ENCODE measurements around the gene SLC17A9. TPM values are rescaled to one million over a fixed set of nuclear protein-coding genes. Genes with fewer than 3 reads are reported as not detected.
"Not testable (repeated sequence)": the region's sequence is repeated elsewhere in the genome, so short reads cannot be mapped to it uniquely, and the experiment has no call there.

SLC17A9 gene
- polyA plus RNA-seq, 12 donors: 0.67 to 14.5 (median 0.86) TPM; not detected in 1

DNA sequence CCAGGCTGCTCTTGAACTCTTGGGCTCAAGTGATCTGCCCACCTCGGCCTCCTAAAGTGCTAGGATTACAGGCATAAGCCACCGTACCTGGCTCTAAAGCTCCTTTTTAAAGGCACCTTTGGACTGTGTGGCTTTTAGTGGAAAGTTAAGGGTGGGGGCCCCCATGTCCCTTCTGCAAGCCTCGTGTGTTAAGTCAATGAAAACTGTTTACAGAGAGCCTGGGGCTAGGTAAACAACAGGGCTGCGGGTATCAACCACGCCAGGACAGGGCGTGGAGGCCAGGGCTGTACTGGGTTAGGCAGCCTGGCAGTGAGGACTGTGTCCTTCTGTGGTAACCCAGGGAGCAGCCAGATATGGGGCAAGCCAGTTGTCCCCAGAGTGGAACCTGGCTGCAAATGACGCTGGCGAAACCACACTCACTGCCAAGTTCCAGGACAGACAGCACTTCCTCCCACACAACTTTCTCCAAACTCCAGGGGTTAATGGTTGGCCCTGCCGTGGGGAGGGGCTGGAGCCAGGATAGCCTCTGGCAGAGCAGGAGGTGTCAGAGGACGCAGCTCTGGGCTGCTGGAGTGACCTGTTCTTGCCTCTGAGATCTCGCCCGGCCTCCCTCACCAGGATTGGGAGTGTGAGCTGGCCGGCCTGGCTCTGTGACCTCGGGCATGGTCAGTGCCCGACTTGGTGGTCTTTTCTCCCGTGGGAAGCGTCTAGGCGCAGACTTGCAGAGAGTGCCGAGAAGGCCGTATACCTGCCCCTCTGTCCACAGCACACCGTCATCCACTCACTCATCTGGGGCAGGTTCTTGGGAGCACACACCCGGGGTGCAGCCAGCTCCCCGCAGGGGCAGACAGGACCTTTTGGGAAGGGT is 3.2 kb downstream of the SLC17A9 start:
- DNase-seq: no peak

DNA sequence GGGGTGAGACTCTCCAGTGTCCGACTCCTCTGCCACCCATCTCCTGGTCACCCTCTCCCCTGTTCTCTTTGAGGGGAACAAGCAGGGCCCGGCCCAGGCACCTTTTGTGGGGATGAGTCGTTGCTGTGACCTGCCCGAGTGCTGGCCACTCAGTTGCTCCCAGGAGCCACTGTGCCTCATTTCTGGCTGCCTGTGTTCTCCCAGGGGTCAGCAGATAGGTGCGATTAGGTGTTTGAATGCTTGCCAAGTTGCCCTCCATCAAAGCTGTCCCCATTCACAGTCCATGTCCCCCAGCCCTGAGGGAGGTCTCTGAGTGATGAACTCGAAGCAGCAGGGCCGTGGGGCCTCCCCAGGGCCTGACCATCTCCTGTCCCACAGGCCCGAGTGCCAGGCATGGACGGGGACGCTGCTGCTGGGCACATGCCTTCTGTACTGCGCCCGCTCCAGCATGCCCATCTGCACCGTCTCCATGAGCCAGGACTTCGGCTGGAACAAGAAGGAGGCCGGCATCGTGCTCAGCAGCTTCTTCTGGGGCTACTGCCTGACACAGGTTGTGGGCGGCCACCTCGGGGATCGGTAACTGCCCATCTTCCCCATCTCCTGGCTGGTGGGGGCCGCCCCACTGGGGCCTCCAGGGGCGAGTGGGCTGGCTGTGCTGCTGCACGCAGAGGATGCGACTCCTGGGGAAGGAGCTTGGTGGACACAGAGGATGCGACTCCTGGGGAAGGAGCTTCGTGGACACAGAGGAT is 4.1 kb downstream of the SLC17A9 start:
- DNase-seq: no peak

GRCh38 chr20:62957136-62958117 is 4.9 kb downstream of the SLC17A9 start:
- DNase-seq: no peak

GRCh38 chr20:62958388-62959100 is 6.0 kb downstream of the SLC17A9 start:
- no peak for DNase-seq

- DNase-seq: no peak
Measured at GRCh38 chr20:62959101-62959971, 6.8 kb downstream of the SLC17A9 start.

- no peak for DNase-seq
Measured at GRCh38 chr20:62959998-62960436, 7.5 kb downstream of the SLC17A9 start.

- not testable (repeated sequence) for DNase-seq
Measured at GRCh38 chr20:62960446-62961309, 8.2 kb downstream of the SLC17A9 start.

GRCh38 chr20:62961310-62961783 is 8.8 kb downstream of the SLC17A9 start:
- DNase-seq: no peak

- no peak for DNase-seq
Measured at GRCh38 chr20:62961799-62962198, 9.3 kb downstream of the SLC17A9 start.

- DNase-seq: no peak
Measured at GRCh38 chr20:62962221-62962879, 9.8 kb downstream of the SLC17A9 start.

DNA sequence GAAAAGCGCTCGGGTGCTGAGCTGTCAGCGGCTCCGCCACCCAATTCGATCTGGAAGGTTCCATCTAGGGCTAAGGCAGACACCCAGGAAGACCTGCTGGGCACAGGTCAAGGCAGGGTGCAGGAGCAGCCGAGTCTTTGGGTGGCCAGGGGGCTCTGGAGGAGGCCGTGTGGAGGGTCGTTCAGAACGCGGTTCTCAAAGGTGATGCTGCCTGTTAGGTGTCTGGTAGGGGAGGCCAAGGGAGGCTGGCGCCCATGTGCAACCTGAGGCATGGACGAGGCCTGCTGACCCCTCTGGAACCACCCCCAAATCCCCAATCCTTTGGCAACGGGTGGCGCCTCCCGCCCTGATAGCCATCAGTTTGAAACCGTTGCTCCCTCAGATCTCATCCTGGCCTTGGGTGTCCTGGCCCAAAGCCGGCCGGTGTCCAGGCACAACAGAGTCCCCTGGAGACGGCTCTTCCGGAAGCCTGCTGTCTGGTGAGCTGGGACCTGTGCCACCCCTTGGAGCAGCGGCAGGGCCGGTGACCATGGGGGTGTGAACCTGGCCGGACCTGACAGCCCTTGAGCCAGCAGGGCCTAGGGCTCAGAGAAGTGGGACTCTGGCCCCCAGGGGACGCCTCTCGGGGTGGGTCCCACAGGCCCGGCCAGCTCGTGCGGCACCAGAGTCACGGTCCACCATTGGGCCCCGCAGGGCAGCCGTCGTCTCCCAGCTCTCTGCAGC is 10.5 kb downstream of the SLC17A9 start:
- DNase-seq: no peak

- DNase-seq: no peak
Measured at GRCh38 chr20:62963614-62964397, 11.3 kb downstream of the SLC17A9 start.

DNA sequence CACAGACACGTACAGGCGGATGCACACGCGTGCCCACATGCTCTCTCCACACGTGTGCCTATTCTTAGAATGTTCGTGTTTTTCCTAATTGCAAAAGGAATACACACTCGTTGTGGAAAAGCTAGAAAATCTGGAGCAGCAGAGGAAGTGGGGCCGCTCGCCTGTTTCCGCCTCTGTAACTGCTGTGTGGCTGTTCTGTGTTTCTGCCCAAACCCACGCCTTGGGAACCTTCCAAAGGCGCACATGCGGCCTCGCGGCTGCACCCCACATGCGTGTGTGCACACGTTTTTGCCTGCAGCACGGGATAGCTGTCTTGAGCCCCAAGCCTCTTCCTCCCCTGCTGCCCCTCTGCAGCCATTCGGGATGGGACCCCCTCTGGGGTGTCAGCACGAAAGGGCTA is 12.2 kb downstream of the SLC17A9 start:
- peak; percentile 37 for DNase-seq

- no peak for DNase-seq
Measured at GRCh38 chr20:62965363-62965771, 12.9 kb downstream of the SLC17A9 start.

DNA sequence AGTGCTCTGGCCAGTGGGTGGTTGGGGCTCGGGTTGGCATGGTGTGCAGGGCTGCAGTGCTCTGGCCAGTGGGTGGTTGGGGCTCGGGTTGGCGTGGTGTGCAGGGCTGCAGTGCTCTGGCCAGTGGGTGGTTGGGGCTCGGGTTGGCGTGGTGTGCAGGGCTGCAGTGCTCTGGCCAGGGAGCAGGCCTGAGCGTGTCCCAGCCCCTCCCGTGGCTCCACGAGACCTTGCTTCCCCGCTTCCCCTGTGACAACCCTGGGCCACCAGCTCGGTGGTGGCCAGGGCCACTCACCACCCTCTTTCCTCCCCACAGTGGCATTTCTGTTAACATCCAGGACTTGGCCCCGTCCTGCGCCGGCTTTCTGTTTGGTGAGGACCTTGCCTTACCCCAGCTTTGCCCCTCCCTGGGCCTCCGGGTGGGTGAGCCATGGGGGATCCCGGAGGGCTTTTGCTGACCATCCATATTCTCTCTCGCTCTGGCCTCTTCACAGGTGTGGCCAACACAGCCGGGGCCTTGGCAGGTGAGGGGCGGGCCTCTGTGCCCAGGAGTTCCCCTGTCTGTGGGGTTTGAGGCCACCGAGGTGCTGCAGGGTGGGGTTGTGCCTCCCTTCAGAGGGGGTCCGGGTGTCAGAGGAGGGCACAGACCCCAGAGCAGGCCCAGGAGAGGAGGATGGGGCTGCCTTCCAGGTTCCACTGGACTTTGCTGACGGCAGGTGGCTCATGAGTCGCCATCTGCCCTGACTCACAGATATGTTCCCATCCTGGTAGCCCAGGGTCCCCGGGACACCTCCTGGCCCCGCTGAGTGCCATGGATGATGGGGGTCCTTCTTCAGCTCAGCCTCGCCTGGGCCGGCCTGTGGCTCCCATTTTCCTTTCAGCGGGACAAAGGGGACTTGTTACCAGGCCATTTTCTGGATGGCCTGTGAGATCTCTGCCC is 14.0 kb downstream of the SLC17A9 start:
- no peak for DNase-seq

DNA sequence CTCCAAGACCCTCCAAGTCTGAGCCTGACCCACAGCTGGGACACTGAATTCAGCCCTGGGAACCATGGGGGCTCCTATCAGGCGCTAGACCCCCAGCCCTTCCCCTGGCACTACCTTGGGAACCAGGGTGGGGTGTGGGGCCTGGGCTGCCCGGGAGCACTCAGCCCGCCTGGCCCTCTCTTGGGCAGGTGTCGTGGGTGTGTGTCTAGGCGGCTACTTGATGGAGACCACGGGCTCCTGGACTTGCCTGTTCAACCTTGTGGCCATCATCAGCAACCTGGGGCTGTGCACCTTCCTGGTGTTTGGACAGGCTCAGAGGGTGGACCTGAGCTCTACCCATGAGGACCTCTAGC is 14.6 kb downstream of the SLC17A9 start:
- no peak for DNase-seq
